ENCODE measurements around the gene RNF227. TPM values are rescaled to one million over a fixed set of nuclear protein-coding genes. Genes with fewer than 3 reads are reported as not detected.

The RNF227 gene
- total and polyA plus RNA-seq, 2 of the 13 experiments (the other 11 are each of a cell fraction or from before 2014, with no cell fraction given), result 0.20 to 0.79 TPM

- Histone ChIP-seq H3K4me3 (replicated peaks in 1 of 3; ENCODE audit: insufficient read depth in 1 of 3, low read depth in 2 of 3, low read length in 3 of 3) (peak within 1 kb of the TSS; percentile 45 to 76 (median 68)), H3K27me3 (ENCODE audit: control insufficient read depth in 1 of 2, insufficient read depth in 2 of 2, low read length in 2 of 2) (peaks cover 0 to 17% of the 10 kb centered on the region in 2 experiments; a peak in 2 of 5 replicates), H4K20me1 (ENCODE audit: insufficient read depth, low read length) (no peaks in the 10 kb centered on the region), H2AFZ (ENCODE audit: low read length) (peak within 1 kb of the TSS; percentile 48), H3K79me2 (ENCODE audit: insufficient read depth, low read length) (no peaks in the 10 kb centered on the region), H3K9me3 (ENCODE audit: low read length) (no peaks in the 10 kb centered on the region), H3K9ac (ENCODE audit: insufficient read depth, low read depth, low read length) (peak within 1 kb of the TSS; percentile 63), H3K27ac (ENCODE audit: extremely low read length, insufficient read depth, low read length) (peak within 1 kb of the TSS; percentile 69), H3K4me1 (ENCODE audit: insufficient read depth, low read length) (peaks cover 38% of the 10 kb centered on the region), H3K4me2 (ENCODE audit: low read depth, low read length) (peak within 1 kb of the TSS; percentile 92), H3K36me3 (replicated peaks in 1 of 2; ENCODE audit: control insufficient read depth in 1 of 2, insufficient read depth in 2 of 2, low read length in 2 of 2) (no peaks in the 10 kb centered on the region)
- in situ Hi-C loops (cut with HindIII; ENCODE audit: extremely low pct_ligation_motif_present, low pct_unique_long_range_greater_than_20kb), result no loop called here
- ChIA-PET CTCF (ENCODE audit: low intra/inter-chr PET ratio, low total read pairs) (interaction anchor here (1.9 kb wide), 1 partner anchor 26 kb away, joined by 5 read pairs; no protein-coding TSS in a partner anchor), POLR2A (interaction anchor here (1.3 to 1.5 kb wide), 3 partner anchors 26 to 52 kb away, joined by 3 to 4 read pairs (median 3); partner anchors contain the start of gene NAA38)
- DNase-seq (ENCODE audit: low spot score), result no peak
- 50% methylated on average over 16 of the region's 18 CpGs for WGBS (ENCODE audit: low lambda C conversion rate)
- no TSS peak for BruUV-seq (replicated peaks)
- peak; percentile 45 for ATAC-seq
- no peak for FAIRE-seq
- intact Hi-C loops (cut with micrococcal nuclease; ENCODE audit: unreplicated experiment), result no loop called here
- TF ChIP-seq ZNF350 (CRISPR knock-in tag; IDR thresholded peaks at IDR 0.05; ENCODE audit: borderline replicate concordance, low read depth) (peak; percentile 47; the same call in 1 of the 2 replicates), ZNF703 (CRISPR knock-in tag; IDR thresholded peaks at IDR 0.05; ENCODE audit: borderline replicate concordance) (0 out of 2 replicates have a peak, but pooled peaks have one; percentile 26), TRIM24 (CRISPR knock-in tag; IDR thresholded peaks at IDR 0.05) (no peak), WIZ (CRISPR knock-in tag; IDR thresholded peaks at IDR 0.05) (no peak), ZSCAN25 (CRISPR knock-in tag; IDR thresholded peaks at IDR 0.05) (peak; percentile 12; the same call in 1 of the 2 replicates), ZNF367 (CRISPR knock-in tag; IDR thresholded peaks at IDR 0.05; ENCODE audit: borderline replicate concordance) (no peak), KLF11 (CRISPR knock-in tag; IDR thresholded peaks at IDR 0.05) (no peak), ZNF296 (CRISPR knock-in tag; conservative IDR thresholded peaks at IDR 0.05) (no peak), ZNF687 (CRISPR knock-in tag; IDR thresholded peaks at IDR 0.05) (peak; percentile 68), MTA3 (CRISPR knock-in tag; IDR thresholded peaks at IDR 0.05) (no peak), PITX1 (CRISPR knock-in tag; IDR thresholded peaks at IDR 0.05) (no peak), DDIT3 (CRISPR knock-in tag; IDR thresholded peaks at IDR 0.05) (no peak), IRF2 (CRISPR knock-in tag; IDR thresholded peaks at IDR 0.05) (no peak), GTF3A (CRISPR knock-in tag; conservative IDR thresholded peaks at IDR 0.05) (no peak), FLYWCH1 (CRISPR knock-in tag; IDR thresholded peaks at IDR 0.05) (no peak), TBX2 (CRISPR knock-in tag; IDR thresholded peaks at IDR 0.05; ENCODE audit: borderline replicate concordance) (peak; percentile 29; the same call in 1 of the 2 replicates), ZNF619 (CRISPR knock-in tag; IDR thresholded peaks at IDR 0.05) (peak; percentile 67; the same call in 1 of the 2 replicates)
Observed at GRCh38 chr17:7888184-7888920, 27.7 kb downstream of the RNF227 start, which contains the start of gene CHD3. TSS of gene CHD3 (plus strand) at chr17:7888789. CDS start at chr17:7889001, 212 bp downstream.
